ENCODE results near the gene CBARP. TPM values are rescaled to one million over a fixed set of nuclear protein-coding genes. Genes with fewer than 3 reads are reported as not detected.

CBARP gene
- total and polyA plus RNA-seq, 2 of the 4 experiments (the other 2 are of a cell fraction): 0.18 to 3.9 TPM

GRCh38 chr19:1269065-1269477 lies 31.3 kb upstream of the CBARP start, which contains the start of gene CIRBP (continued):
- 0 out of 2 replicates have a peak, but pooled peaks have one; percentile 4 for TF ChIP-seq NFE2L2 (IDR thresholded peaks at IDR 0.05; ENCODE audit: low read depth, low read length)

- intact Hi-C loops (cut with micrococcal nuclease): loop anchor here (1.0 kb wide), 1 partner anchor 19 kb away; no protein-coding TSS in a partner anchor
- ChIA-PET POLR2A (ENCODE audit: unreplicated experiment) (interaction anchor here (0.5 to 1.4 kb wide), 17 partner anchors 8 to 285 kb away, joined by 3 to 62 read pairs (median 4); partner anchors contain the start of genes ATP5F1D, GPX4 and WDR18), CTCF (interaction anchor here (1.5 to 3.5 kb wide), 4 partner anchors 11 to 25 kb away, joined by 8 to 64 read pairs (median 13); no protein-coding TSS in a partner anchor)
These were observed 30.6 kb upstream of the CBARP start for GRCh38 chr19:1268226-1269064.

More at GRCh38 chr19:1268226-1269064, 30.6 kb upstream of the CBARP start:
- peak overlapping the region; percentile 62 for H2AK9ac ChIP-seq (replicated peaks; ENCODE audit: low read depth, low read length, poor library complexity)
- dilution Hi-C loops (cut with HindIII; ENCODE audit: low sequenced_read_pairs, unreplicated experiment) (no loop called here), in situ Hi-C loops (cut with MboI; ENCODE audit: low sequenced_read_pairs) (no loop called here)
- H3K27ac ChIP-seq (ENCODE audit: insufficient read depth, low read length): peak overlapping the region; percentile 12; the same call in 1 of the 2 replicates
- H3K18ac ChIP-seq (ENCODE audit: low read depth, low read length): no peak overlapping the region
- WGBS, 2 experiments (ENCODE audit: extremely low coverage in 2 of 2, insufficient read length in 1 of 2): 56% methylated on average over 19 of the region's 40 CpGs; no CpG with 5 or more reads in 1 of the 2 experiments
- peaks cover 9 to 63% of the 10 kb centered on the region in 2 experiments; a peak in 3 of 4 replicates for H3K79me1 ChIP-seq (ENCODE audit: low read depth in 1 of 2, low read length in 2 of 2)
- ATAC-seq (ENCODE audit: low read depth) (no peak), DNase-seq (no peak)
- H4K91ac ChIP-seq (ENCODE audit: insufficient read depth, low read depth, low read length): peak overlapping the region; percentile 8; the same call in 1 of the 2 replicates
- no peak overlapping the region for H4K5ac ChIP-seq (ENCODE audit: low read depth, low read length)
- H3K4ac ChIP-seq (ENCODE audit: low read depth, low read length): peak overlapping the region; percentile 68
- H3K9ac ChIP-seq (ENCODE audit: low read depth, low read length): peak overlapping the region; percentile 24; the same call in 1 of the 2 replicates
- H2AK5ac ChIP-seq (ENCODE audit: low read depth, low read length): peak overlapping the region; percentile 66
- no peak overlapping the region for H2BK120ac ChIP-seq (ENCODE audit: low read depth, low read length)
- H3K4me2 ChIP-seq (ENCODE audit: low read depth, low read length): peak overlapping the region; percentile 61
- peak overlapping the region; percentile 18 for H2BK5ac ChIP-seq (ENCODE audit: low read depth, low read length, poor library complexity, severe bottlenecking)
- no peak overlapping the region for H2BK20ac ChIP-seq (ENCODE audit: low read depth, low read length)
- BruUV-seq (replicated peaks): no TSS peak
- no peaks in the 10 kb centered on the region for H3K27me3 ChIP-seq (ENCODE audit: control insufficient read depth, insufficient read depth, low read length)
- H3K36me3 ChIP-seq (ENCODE audit: control insufficient read depth, insufficient read depth, low read length): peaks cover 27% of the 10 kb centered on the region
- peaks cover 39% of the 10 kb centered on the region for H3K4me1 ChIP-seq (ENCODE audit: control insufficient read depth, insufficient read depth, low read length)
- H3K56ac ChIP-seq (ENCODE audit: extremely low read depth, insufficient read depth, low read length): no peak overlapping the region
- TF ChIP-seq NFE2L2 (IDR thresholded peaks at IDR 0.05; ENCODE audit: low read depth, low read length) (no peak), POLR2A (IDR thresholded peaks at IDR 0.05; ENCODE audit: low read depth, low read length) (no peak), MAZ (IDR thresholded peaks at IDR 0.05; ENCODE audit: borderline replicate concordance, low read depth, low read length) (no peak), MAFK (IDR thresholded peaks at IDR 0.05; ENCODE audit: low read depth, low read length) (no peak), RCOR1 (IDR thresholded peaks at IDR 0.05; ENCODE audit: insufficient replicate concordance, low read length) (no peak), BHLHE40 (IDR thresholded peaks at IDR 0.05; ENCODE audit: low read depth, low read length) (peak; percentile 42; the same call in 1 of the 2 replicates), USF2 (IDR thresholded peaks at IDR 0.05; ENCODE audit: low read depth, low read length) (no peak)
- H3K9me1 ChIP-seq (ENCODE audit: insufficient read depth, low read length): peaks cover 8% of the 10 kb centered on the region
- H3K14ac ChIP-seq (replicated peaks; ENCODE audit: low read depth, low read length): no peak overlapping the region
- peak overlapping the region in 1 of 2 experiments; percentile 45; a peak in 1 of 4 replicates for H4K8ac ChIP-seq (ENCODE audit: low read depth in 2 of 2, low read length in 2 of 2)
- H2BK15ac ChIP-seq (ENCODE audit: low read depth, low read length): no peak overlapping the region; the same call in 2 of the 3 replicates
- no peak overlapping the region for H3K23ac ChIP-seq (ENCODE audit: low read depth, low read length)
- peaks cover 54% of the 10 kb centered on the region for H4K20me1 ChIP-seq (ENCODE audit: insufficient read depth, low read length)
- no peaks in the 10 kb centered on the region for H3K9me3 ChIP-seq (ENCODE audit: control insufficient read depth, insufficient read depth, low read length)
- no peak overlapping the region for H3K4me3 ChIP-seq (ENCODE audit: insufficient read depth, low read depth, low read length)
- H2AFZ ChIP-seq (replicated peaks; ENCODE audit: low read length, poor library complexity): peak overlapping the region; percentile 80
